ENCODE results near the gene ALDH1A3. TPM values are rescaled to one million over a fixed set of nuclear protein-coding genes. Genes with fewer than 3 reads are reported as not detected.
A peak's percentile ranks its signal among the peaks of the same experiment; 100 is the strongest.

The ALDH1A3 gene
- polyA plus RNA-seq, 1 of the 3 experiments (the other 2 are of a cell fraction) = 4.4 TPM

DNA sequence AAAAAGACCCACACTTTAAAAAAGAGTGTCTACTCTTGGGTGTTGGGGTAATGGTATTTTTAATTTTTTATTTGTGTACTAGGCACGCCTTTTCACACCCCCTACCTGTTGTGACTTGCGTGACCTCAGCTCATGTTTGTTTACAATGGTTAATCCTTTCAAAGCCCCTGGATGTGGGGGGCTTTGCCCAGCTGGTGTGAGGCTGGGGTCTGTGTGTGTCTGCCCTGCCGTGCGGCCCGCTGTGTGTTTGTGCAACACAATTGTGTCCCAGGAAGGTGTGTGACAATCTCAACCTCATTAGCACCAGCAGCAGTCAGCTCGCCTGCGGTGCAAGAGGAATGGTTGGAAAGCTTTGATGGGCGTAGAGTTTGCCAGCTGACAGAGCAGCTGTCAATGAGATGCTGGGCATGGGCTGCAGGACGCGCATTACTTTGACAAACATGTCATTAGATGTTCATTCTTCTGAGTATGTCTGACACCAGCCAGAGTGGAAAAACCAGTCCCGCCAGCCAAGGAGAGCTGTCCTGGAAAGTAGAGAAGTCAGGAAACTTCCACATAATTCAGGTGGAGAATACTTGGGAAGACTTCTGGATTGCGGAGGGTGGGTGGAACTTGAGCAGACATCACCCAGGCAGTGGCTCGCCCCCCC, 49.1 kb downstream of the ALDH1A3 start:
- POLR2A ChIA-PET = no interaction called here
- Histone ChIP-seq H3K4me2 (no peak overlapping the region), H3K4me3 (ENCODE audit: low read depth in 2 of 2, low read length in 1 of 2) (no peak overlapping the region)

GRCh38 chr15:100929641-100930042, 50.0 kb downstream of the ALDH1A3 start:
- Histone ChIP-seq H3K4me3 (ENCODE audit: low read depth in 2 of 2, low read length in 1 of 2) (no peak overlapping the region), H3F3A (replicated peaks; ENCODE audit: insufficient read depth) (no peaks in the 10 kb centered on the region), H3K4me1 (ENCODE audit: control insufficient read depth in 1 of 2, insufficient read depth in 2 of 2, low read depth in 1 of 2, low read length in 1 of 2) (peaks cover 0 to 10% of the 10 kb centered on the region in 2 experiments; a peak in 2 of 4 replicates), H3K36me3 (replicated peaks in 1 of 2; ENCODE audit: control insufficient read depth in 1 of 2, insufficient read depth in 2 of 2, low read length in 1 of 2) (peaks cover 0 to 15% of the 10 kb centered on the region in 2 experiments), H3K4me2 (no peak overlapping the region), H3K27ac (ENCODE audit: low read depth in 2 of 2, low read length in 1 of 2) (peak overlapping the region in 1 of 2 experiments; percentile 43; a peak in 1 of 4 replicates), H3K9me2 (no peaks in the 10 kb centered on the region), H3K79me2 (ENCODE audit: insufficient read depth) (no peaks in the 10 kb centered on the region), H3K27me3 (ENCODE audit: insufficient read depth) (no peaks in the 10 kb centered on the region), H2AFZ (ENCODE audit: low read depth) (no peak overlapping the region), H4K20me1 (ENCODE audit: insufficient read depth) (no peaks in the 10 kb centered on the region), H3K9ac (no peak overlapping the region), H3K9me3 (no peaks in the 10 kb centered on the region)
- CTCF ChIA-PET = interaction anchor here (0.6 to 5.3 kb wide), 4 partner anchors 11 to 78 kb away, joined by 3 to 33 read pairs (median 18); partner anchors contain the start of gene LRRK1
- no peak for DNase-seq
- POLR2A ChIA-PET = no interaction called here
- TF ChIP-seq FOXJ3 (CRISPR knock-in tag; IDR thresholded peaks at IDR 0.05) (no peak), TEAD4 (IDR thresholded peaks at IDR 0.05; ENCODE audit: borderline replicate concordance, insufficient read depth) (no peak), YY1 (IDR thresholded peaks at IDR 0.05; ENCODE audit: low read depth) (no peak), JUND (IDR thresholded peaks at IDR 0.05) (no peak), EP300 (IDR thresholded peaks at IDR 0.05; ENCODE audit: borderline replicate concordance in 1 of 2, low read depth in 1 of 2, low read length in 1 of 2) (no peak), SIN3A (IDR thresholded peaks at IDR 0.05; ENCODE audit: borderline replicate concordance, low read depth, low read length) (no peak), FOXM1 (IDR thresholded peaks at IDR 0.05; ENCODE audit: low read depth) (no peak)
- TF ChIP-seq, protein P1, sequence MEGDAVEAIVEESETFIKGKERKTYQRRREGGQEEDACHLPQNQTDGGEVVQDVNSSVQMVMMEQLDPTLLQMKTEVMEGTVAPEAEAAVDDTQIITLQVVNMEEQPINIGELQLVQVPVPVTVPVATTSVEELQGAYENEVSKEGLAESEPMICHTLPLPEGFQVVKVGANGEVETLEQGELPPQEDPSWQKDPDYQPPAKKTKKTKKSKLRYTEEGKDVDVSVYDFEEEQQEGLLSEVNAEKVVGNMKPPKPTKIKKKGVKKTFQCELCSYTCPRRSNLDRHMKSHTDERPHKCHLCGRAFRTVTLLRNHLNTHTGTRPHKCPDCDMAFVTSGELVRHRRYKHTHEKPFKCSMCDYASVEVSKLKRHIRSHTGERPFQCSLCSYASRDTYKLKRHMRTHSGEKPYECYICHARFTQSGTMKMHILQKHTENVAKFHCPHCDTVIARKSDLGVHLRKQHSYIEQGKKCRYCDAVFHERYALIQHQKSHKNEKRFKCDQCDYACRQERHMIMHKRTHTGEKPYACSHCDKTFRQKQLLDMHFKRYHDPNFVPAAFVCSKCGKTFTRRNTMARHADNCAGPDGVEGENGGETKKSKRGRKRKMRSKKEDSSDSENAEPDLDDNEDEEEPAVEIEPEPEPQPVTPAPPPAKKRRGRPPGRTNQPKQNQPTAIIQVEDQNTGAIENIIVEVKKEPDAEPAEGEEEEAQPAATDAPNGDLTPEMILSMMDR (IDR thresholded peaks at IDR 0.05) = no peak
- 82% methylated on average over 5 of the region's 6 CpGs for WGBS (ENCODE audit: low lambda C conversion rate)

More for the DNA sequence above, 49.1 kb downstream of the ALDH1A3 start:
- H2AFZ ChIP-seq (ENCODE audit: low read depth) = no peak overlapping the region
- no peak overlapping the region for H3K9ac ChIP-seq
- no peaks in the 10 kb centered on the region for H3K27me3 ChIP-seq (ENCODE audit: insufficient read depth)
- 96% methylated on average over 10 of the region's 13 CpGs for WGBS (ENCODE audit: low lambda C conversion rate)
- H3K79me2 ChIP-seq (ENCODE audit: insufficient read depth) = no peaks in the 10 kb centered on the region
- peaks cover 0 to 10% of the 10 kb centered on the region in 2 experiments; a peak in 2 of 4 replicates for H3K4me1 ChIP-seq (ENCODE audit: control insufficient read depth in 1 of 2, insufficient read depth in 2 of 2, low read depth in 1 of 2, low read length in 1 of 2)
- DNase-seq = no peak
- TF ChIP-seq RXRA (IDR thresholded peaks at IDR 0.05; ENCODE audit: borderline replicate concordance, low read depth) (no peak), CHD2 (IDR thresholded peaks at IDR 0.05; ENCODE audit: low read length, partially characterized antibody) (no peak), FOXJ3 (CRISPR knock-in tag; IDR thresholded peaks at IDR 0.05) (no peak), FOXM1 (IDR thresholded peaks at IDR 0.05; ENCODE audit: low read depth) (no peak), POLR2AphosphoS5 (IDR thresholded peaks at IDR 0.05; ENCODE audit: low read depth, low read length) (no peak), TAF1 (IDR thresholded peaks at IDR 0.05; ENCODE audit: borderline replicate concordance, low read depth, low read length) (no peak), ELF1 (IDR thresholded peaks at IDR 0.05) (no peak), NFIC (IDR thresholded peaks at IDR 0.05; ENCODE audit: borderline replicate concordance) (no peak), RCOR1 (IDR thresholded peaks at IDR 0.05; ENCODE audit: low read length) (no peak), TCF12 (IDR thresholded peaks at IDR 0.05) (no peak), GATA2 (CRISPR knock-in tag; IDR thresholded peaks at IDR 0.05) (no peak)
- TF ChIP-seq, protein P2, sequence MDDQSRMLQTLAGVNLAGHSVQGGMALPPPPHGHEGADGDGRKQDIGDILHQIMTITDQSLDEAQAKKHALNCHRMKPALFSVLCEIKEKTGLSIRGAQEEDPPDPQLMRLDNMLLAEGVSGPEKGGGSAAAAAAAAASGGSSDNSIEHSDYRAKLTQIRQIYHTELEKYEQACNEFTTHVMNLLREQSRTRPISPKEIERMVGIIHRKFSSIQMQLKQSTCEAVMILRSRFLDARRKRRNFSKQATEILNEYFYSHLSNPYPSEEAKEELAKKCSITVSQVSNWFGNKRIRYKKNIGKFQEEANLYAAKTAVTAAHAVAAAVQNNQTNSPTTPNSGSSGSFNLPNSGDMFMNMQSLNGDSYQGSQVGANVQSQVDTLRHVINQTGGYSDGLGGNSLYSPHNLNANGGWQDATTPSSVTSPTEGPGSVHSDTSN (IDR thresholded peaks at IDR 0.05) = no peak
- TF ChIP-seq, protein P3, sequence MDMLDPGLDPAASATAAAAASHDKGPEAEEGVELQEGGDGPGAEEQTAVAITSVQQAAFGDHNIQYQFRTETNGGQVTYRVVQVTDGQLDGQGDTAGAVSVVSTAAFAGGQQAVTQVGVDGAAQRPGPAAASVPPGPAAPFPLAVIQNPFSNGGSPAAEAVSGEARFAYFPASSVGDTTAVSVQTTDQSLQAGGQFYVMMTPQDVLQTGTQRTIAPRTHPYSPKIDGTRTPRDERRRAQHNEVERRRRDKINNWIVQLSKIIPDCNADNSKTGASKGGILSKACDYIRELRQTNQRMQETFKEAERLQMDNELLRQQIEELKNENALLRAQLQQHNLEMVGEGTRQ (IDR thresholded peaks at IDR 0.05; ENCODE audit: borderline replicate concordance, low read depth, low read length) = no peak
- TF ChIP-seq, protein P4, sequence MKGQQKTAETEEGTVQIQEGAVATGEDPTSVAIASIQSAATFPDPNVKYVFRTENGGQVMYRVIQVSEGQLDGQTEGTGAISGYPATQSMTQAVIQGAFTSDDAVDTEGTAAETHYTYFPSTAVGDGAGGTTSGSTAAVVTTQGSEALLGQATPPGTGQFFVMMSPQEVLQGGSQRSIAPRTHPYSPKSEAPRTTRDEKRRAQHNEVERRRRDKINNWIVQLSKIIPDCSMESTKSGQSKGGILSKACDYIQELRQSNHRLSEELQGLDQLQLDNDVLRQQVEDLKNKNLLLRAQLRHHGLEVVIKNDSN (IDR thresholded peaks at IDR 0.05; ENCODE audit: borderline replicate concordance, low read depth) = no peak
- TF ChIP-seq, protein P5, sequence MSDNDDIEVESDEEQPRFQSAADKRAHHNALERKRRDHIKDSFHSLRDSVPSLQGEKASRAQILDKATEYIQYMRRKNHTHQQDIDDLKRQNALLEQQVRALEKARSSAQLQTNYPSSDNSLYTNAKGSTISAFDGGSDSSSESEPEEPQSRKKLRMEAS (IDR thresholded peaks at IDR 0.05; ENCODE audit: low read depth) = no peak
- no peak overlapping the region; a peak in 1 of 4 replicates for H3K27ac ChIP-seq (ENCODE audit: low read depth in 2 of 2, low read length in 1 of 2)
- no peaks in the 10 kb centered on the region for H3F3A ChIP-seq (replicated peaks; ENCODE audit: insufficient read depth)
- H4K20me1 ChIP-seq (ENCODE audit: insufficient read depth) = no peaks in the 10 kb centered on the region
- H3K9me2 ChIP-seq = no peaks in the 10 kb centered on the region
- H3K36me3 ChIP-seq (replicated peaks in 1 of 2; ENCODE audit: control insufficient read depth in 1 of 2, insufficient read depth in 2 of 2, low read length in 1 of 2) = peaks cover 0 to 15% of the 10 kb centered on the region in 2 experiments
- no peaks in the 10 kb centered on the region for H3K9me3 ChIP-seq
- CTCF ChIA-PET = interaction anchor here (0.8 to 5.3 kb wide), 5 partner anchors 10 to 579 kb away, joined by 3 to 33 read pairs (median 3); partner anchors contain the start of gene LRRK1
